Activated T-cell treated with anti-CD3 and anti-CD28 coated beads, Interleukin-2, amount 50 U/mL, for 48 hours (primary cell): ENCODE measurements around the gene WIPF1.

ENCODE experiments used
- DNase-seq, 2 experiments: peaks; one replicate each; pipeline ENCODE4 v3.0.0-alpha.2; 2020

The WIPF1 gene

DNA sequence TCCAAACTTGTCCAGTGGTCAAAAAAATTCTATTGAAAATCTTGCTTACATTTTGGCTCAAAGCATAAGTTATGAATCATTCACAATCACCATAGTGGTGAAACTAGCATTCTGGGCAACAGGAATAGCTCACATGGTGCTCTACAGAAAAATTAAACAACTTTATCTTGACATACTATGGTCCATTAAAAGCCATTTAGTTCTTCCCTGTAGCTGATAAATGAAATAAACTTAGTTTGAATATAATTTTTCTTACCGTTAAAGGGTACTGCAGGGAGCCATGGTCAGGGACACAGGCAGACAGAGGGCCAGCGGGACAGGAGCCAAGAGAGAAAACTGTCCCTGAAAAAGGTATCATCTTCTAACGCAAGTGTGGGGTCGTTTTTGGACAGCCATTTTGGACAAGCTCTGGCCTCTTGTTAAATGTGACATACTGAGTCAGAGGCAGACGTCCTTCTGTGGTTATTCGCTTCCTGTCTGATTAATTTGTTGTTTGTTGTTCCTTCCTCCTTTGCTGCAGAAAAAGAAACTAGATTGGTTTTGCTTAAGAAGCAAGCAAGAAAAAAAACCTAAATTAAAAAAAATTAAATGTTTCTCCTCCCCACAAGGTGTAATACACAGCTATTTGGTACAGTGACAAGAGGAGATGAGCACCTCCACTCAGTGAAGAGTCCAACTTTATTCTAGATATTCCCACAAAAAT is at the start of gene WIPF1:
TSS of gene WIPF1 (minus strand) at position 460 of the 703 bp plus-strand sequence. CDS start 12,231 bp downstream, outside the sequence.
- no peak for DNase-seq

DNA sequence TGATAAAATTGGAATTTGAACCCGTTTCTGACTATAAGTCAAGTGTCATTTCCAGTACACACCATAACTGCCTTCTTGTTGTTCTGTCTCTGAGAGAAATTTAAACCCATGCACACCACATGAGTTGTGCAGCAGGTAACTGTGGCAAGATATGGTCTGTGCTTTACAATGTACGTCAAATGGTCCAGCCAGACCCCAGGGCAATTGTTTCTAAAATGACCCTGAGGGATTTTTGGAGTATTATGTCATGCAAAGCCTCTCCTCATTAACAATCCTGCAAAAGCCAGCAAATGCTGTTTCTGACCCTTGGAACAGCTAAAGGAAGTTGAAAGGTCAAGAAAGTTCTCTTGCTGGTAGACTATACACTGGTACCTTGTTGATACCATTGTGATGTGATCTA is 47.7 kb upstream of the WIPF1 start:
- DNase-seq, result no peak

DNA sequence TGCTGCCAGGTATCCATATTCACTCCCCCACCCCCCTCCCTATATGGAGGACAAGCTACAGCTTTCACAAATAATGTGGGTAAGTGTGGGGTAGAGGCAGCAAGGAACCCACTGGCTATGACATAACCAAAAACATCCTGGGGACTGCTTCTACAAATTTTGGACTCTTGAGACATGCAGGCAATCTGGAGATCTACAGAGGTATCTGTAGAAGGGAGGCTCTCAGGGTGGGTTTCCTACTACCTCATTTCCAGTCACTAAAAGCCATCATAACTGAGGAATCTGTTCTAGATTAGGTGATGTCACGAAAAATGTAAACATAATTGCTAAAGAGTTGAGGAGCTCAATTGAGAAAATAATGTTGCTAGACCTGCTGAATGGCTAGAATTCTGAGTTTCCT is 46.8 kb upstream of the WIPF1 start:
- no peak for DNase-seq

- DNase-seq, result no peak
Observed at GRCh38 chr2:174643356-174643755, 45.8 kb upstream of the WIPF1 start.

- DNase-seq, result no peak
Observed at GRCh38 chr2:174641168-174641567, 43.6 kb upstream of the WIPF1 start.

DNA sequence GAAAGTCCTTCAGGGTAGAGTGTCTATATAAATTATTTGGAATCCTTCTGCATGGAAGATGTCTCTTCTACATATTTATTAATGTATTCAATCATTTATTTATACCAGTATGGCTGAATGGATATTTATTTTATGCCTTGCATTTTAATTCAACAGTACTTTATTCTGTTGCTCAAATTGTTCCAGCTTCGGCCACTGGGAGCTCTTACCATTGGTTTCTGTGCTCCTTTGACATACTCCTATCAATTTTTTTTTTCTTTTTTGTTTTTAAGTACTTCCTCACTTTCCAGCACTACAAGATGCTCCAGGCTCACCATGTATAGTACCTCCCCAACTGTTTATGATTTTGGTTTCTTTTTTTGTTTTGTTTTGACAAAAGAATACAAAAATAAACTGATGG is 39.4 kb upstream of the WIPF1 start:
- no peak for DNase-seq

DNA sequence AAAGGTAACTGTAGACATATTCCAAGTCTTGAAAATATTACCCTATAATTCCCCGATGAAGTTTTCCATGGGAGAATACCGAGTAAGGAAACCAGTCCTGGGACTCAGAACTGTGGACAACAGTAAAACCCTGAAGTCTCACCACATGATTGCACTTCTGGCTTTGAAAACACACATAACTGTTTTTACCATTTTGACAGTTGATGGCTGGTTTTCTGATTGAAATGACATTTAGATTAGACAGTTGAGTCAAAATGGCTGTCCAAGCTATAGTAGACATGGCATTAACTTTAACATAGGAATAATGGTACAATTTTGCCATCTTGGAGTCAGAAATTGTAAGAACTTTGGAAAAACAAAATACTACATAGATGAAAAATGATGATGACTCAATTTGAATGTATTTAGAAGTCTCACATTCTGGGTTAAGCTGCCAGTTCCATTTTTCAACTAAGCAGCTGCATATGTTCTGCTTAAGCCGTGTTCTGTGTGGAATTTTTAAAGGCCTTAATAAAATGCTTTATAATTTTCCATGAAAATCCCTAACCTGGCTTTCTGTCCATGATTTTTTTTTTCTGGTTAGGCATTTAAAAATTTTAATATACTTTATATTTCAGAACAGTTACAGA is 38.3 kb upstream of the WIPF1 start:
- no peak for DNase-seq

DNA sequence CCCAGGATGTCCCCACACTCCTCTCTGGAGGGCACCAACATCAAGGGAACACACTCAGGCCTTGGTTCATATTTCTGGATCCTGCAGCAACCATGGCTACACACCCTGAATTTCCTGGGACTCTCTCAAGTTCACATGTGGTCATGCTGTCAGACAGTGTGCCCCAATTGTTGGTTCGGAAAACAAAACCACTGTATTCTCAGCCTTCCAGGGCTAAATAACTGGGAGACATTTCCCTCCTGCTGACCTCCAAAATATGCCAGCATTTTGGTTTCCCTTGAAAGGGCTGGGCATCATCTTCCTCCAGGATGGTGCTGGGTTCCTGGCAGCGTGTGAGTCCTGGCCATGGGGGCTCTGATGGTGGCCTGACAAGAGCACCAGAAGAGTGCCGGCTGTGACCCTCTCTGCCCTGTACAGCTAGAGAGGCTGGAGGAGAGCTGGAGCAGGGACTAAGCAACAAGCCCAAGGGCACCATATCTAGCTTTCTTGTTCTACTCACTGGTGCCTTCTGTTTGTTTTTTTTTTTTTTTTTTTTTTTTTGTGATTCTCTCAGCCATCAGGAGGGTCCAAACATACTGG is 37.5 kb upstream of the WIPF1 start:
- peak in 1 of 2 experiments; percentile 44 for DNase-seq

GRCh38 chr2:174634130-174635014 is 36.8 kb upstream of the WIPF1 start:
- peak; percentile 70 to 71 for DNase-seq

DNA sequence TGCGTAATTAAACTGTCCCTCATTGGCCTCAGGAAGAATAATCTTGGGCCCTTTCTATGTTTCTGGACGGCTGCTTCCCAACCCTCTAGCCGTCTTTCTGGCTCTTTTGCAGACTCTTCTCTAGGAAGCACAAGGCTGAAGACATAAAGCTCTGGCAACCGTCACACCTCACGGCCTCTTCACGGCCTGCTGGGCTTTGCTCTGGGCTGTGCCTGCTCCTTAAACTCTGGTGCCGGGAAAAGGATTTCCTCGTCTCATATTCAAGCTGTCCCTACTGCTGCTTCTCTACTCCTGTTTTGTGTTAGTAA is 36.0 kb upstream of the WIPF1 start:
- DNase-seq, result peak in 1 of 2 experiments; percentile 43

DNA sequence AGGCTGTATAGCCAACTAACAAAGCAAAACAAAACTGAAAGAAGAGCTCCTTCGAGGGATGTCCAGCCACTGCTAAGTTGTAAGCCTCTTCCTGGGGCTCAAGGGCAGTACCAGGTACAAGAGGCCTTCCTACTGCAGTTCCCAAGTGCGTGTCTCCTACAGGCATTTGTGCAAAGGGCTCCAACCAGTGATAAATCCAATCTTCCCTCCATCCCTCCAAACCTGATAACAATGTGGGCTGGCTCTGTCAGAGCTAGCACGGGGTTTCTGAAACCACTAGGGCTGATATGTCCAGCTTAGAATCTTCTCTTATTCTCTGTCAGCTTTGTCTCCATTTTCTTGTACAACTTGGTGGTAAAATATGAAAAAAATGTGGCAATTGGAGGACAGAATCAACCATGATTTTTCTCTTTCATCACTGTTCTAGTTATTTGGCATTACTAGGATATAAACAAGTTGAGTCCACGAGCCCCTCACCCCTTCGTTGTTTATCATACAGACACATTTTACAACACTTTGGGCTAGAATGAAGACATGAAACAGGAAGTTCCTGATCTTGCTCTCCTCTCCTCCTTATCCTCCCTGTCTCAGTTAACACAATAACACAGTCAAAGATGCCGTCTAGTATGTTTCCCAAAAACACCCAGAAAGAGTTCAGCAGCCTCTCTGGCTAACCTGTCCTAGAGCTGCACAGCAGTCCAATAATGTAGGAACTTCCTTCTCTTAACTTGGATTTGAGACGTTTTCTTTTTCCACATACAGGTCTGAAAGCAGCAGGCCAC is 35.4 kb upstream of the WIPF1 start:
- DNase-seq, result peak in 1 of 2 experiments; percentile 41

DNA sequence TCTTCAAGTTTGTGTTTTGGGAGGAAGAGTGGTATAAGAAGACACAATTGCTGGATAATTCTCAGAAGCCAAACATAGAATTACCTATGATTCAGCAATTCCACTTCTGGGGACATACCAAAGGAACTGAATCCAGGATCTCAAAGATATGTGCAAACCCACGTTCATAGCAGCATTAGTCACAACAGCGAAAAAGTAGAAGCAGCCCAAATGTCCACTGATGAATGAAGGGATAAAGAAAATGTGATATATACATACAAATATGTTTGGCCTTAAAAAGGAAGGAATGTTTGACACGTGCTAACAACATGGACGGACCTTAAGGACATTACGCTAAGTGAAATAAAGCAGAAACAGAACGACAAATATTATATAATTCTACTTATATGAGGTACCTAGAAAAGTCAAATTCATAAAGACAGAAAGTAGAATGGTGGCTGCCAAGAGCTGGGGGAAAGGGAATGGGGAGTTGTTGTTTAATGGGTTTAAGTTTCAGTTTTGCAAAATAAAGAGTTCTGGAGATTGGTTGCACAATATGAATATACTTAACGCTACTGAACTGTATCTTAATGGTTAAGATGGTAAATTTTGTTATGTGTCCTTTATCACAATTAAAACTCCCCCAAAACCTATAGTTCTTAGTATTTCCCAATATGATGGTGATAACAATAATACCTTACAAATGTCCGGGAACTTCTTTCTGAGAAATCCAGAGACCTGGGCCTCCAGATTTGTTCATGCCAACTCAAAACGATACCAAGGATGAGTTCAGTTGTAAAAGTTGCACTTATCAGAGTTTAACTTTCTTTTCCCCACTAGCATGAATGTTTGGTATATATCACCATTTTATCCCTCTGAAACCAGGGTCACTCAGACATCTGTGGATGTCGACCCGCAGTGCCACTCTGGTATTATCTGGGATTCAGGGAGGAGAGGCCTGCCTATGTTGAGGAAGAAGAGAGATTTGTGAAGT is 33.7 kb upstream of the WIPF1 start:
- no peak for DNase-seq

DNA sequence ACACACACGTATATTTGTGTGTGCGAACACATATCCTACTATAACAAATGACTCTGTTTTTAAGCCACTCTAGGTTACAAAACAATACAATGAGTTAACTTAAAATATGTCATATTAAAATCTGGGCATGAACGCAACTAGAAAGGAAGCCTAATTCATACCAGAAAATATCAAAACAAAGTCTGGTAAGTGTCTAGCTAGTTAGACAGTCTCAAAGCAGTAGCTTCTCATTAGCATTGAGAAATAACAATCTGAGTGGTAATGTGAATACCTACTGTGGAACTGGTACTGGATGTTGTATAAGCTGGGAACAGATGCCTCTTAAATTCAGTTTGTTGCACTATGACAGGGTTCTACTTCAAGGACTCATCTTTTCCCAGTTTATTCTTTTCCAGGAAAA is 32.5 kb upstream of the WIPF1 start:
- DNase-seq, result no peak

- no peak for DNase-seq
Observed at GRCh38 chr2:174629506-174629905, 31.9 kb upstream of the WIPF1 start.

DNA sequence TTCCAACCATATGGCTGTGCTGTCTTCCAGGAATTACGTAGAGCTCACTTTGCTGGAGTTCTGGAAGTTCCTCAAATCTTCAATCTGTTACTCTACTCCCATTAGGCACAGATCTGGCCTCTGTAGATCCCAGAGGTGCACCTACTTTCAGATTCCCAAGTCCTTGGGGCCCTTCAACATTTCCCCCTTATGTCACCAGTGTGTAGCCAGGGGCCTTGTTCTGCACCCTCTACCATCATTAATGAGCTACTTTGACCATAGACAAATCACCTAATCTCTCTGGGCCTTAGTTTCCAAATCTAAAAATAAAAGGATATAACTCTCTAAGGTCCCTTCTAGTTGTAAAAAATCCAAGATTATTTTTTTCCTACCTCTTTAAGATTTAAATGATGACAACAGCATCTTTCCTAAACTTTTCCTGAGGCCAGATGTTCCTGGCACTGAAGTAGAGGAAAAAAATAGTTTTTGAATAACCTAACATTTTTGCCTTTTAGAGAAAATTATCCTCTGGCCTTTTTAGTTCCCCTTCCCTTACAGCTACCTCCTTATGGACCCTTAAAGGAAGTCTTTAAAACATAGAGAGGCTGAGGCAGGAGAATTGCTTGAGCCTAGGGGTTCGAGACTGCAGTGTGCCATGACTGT is 31.0 kb upstream of the WIPF1 start:
- no peak for DNase-seq

- no peak for DNase-seq
Observed at GRCh38 chr2:174627216-174627615, 29.6 kb upstream of the WIPF1 start.

DNA sequence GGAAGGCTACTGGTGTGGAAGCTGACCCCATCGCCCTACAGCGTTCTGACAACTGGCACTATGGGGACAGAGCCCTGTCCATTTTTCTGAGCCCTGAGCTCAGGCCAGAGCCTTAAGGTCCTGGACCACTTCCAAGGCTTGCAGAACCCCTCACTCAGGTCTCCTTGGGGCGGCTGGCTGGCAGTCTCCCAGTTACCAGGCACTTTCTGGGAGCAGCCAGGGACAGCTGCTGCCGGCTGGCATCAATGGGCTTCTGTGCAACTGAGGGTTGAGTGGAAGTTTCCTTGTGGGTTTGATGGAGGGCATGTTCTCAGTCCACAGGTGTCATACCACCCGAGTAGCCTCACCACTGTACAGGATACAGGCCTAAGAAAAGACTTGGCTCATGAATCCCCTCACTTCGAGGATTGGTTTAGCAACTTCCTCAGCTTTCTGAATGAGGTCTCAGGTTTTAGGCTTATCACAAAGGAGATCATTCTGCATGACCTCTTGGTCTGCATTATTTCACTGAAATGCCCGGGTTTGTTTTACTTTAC is 27.4 kb upstream of the WIPF1 start:
- no peak for DNase-seq

DNA sequence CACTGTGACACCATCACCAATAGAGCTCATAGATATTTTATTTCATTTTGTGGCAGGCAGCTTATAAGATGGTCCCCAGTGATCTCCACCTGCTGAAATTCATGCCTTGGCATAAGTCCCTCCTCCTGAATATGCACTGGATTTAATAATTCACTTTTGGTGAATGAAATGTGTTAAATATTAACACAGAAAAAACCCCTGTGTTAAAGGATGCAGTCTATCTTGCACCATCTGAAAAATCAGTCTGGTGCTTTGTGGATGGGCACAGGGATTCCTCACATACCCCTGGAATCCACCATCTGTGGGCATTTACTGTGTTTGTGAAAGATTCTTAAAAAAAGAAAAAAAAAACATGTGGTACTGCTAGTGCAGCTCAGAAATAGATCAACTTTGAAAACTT is 26.1 kb upstream of the WIPF1 start:
- no peak for DNase-seq

GRCh38 chr2:174623106-174623637 is 25.6 kb upstream of the WIPF1 start:
- DNase-seq, result no peak

DNA sequence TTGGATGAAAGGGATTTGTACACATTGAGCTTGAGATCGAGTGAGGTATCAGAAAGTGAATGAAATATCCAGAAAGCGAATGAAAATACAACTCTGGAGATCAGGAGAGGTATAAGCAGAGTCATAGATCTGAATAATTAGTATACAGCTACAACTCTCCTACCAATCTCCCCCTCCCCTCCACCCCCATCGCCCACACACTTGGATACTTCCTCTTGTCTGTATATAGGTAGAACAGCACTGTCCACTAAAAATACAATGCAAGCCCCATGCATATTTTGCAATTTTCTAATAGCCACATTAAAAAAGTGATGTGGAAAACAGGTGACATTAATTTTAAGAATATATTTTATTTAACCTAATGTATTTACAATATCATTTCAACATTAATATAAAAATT is 23.7 kb upstream of the WIPF1 start:
- no peak for DNase-seq
